ENCODE data around the gene VSIG2. TPM values are rescaled to one million over a fixed set of nuclear protein-coding genes. Genes with fewer than 3 reads are reported as not detected.
A peak's percentile ranks its signal among the peaks of the same experiment; 100 is the strongest.

The VSIG2 gene
- total and polyA plus RNA-seq, 10 of the 15 experiments (the other 5 are each of a cell fraction or from before 2014, with no cell fraction given) = 0.13 to 0.31 (median 0.15) TPM; not detected in 5

DNA sequence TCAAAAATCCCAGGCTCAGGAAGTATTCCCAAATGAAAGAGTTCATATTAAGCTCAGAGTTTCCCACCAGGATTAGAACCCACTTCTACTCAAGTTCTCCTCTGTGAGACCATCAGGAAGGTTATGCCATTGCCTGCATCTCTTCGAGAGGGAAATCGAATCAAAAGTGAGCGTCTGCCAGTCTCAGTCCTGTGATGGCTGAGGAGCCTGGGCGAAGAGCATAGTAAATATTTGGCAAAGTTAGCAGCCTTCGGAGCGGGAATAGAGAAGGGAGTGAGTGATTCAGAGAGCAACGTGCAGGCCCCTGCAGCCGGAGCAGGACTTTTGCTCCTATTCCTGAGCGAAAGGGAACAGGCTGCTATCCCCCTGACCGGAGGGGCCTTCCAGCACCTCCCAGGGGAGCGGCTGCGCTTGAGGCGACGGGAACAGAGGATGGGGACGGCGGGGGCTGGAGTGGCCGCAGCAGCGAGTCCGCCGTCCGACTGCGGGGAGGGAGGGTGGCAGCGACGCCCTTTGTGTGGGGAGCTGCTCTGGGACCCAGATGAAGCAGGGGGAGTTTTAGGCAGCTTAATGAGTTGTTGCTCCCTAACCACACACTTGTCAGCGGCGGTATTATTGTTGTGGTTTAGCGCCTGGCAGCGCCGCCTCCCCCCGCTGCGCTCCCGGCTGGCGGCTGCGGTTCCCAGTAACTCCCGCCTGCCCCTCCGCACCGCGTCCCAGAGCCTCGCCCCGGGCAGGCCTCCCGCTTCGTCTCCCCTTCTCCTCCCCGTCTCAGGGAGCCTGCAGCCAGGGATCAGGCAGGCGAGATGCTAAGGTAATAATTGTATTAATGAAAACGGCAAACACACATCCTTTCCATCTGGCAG, 34.0 kb downstream of the VSIG2 start (continued):
- TF ChIP-seq KDM1A (IDR thresholded peaks at IDR 0.05; ENCODE audit: borderline replicate concordance) = no peak
- TF ChIP-seq SMARCA5 (IDR thresholded peaks at IDR 0.05) = no peak
- peak; percentile 48 for TF ChIP-seq SUZ12 (IDR thresholded peaks at IDR 0.05; ENCODE audit: unreplicated experiment)
- peak; percentile 70 for TF ChIP-seq MTA2 (IDR thresholded peaks at IDR 0.05; ENCODE audit: low read depth)
- peak; percentile 49 for TF ChIP-seq NR2F1 (conservative IDR thresholded peaks at IDR 0.05)
- no peak for TF ChIP-seq ZBED1 (IDR thresholded peaks at IDR 0.05; ENCODE audit: borderline replicate concordance)
- peak; percentile 90 for TF ChIP-seq IKZF1 (conservative IDR thresholded peaks at IDR 0.05)
- no peak for TF ChIP-seq WRNIP1 (IDR thresholded peaks at IDR 0.05; ENCODE audit: borderline replicate concordance, low read depth, low read length)
- no peak for TF ChIP-seq CBX3 (IDR thresholded peaks at IDR 0.05; ENCODE audit: borderline replicate concordance, low read depth)
- TF ChIP-seq, protein P1, sequence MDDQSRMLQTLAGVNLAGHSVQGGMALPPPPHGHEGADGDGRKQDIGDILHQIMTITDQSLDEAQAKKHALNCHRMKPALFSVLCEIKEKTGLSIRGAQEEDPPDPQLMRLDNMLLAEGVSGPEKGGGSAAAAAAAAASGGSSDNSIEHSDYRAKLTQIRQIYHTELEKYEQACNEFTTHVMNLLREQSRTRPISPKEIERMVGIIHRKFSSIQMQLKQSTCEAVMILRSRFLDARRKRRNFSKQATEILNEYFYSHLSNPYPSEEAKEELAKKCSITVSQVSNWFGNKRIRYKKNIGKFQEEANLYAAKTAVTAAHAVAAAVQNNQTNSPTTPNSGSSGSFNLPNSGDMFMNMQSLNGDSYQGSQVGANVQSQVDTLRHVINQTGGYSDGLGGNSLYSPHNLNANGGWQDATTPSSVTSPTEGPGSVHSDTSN (IDR thresholded peaks at IDR 0.05; ENCODE audit: insufficient replicate concordance, low read depth, low read length) = no peak
- TF ChIP-seq ESRRA (IDR thresholded peaks at IDR 0.05; ENCODE audit: low read length) = no peak
- peak in 1 of 2 experiments; percentile 31; a peak in 1 of 4 replicates for TF ChIP-seq BHLHE40 (IDR thresholded peaks at IDR 0.05; ENCODE audit: borderline replicate concordance in 1 of 2, low read depth in 2 of 2, low read length in 1 of 2)
- no peak for TF ChIP-seq SREBF1 (IDR thresholded peaks at IDR 0.05; ENCODE audit: low read length)
- TF ChIP-seq BACH1 (IDR thresholded peaks at IDR 0.05; ENCODE audit: borderline replicate concordance) = no peak
- no peak for TF ChIP-seq CTCF (IDR thresholded peaks at IDR 0.05 in 2 of 3, conservative IDR thresholded peaks at IDR 0.05 in 1 of 3; ENCODE audit: control insufficient read depth in 2 of 3, extremely low read depth in 1 of 3, insufficient read depth in 1 of 3, low read depth in 3 of 3, low read length in 3 of 3)
- 0 out of 2 replicates have a peak, but pooled peaks have one; percentile 33 for TF ChIP-seq MLLT1 (IDR thresholded peaks at IDR 0.05)
- TF ChIP-seq EED (IDR thresholded peaks at IDR 0.05; ENCODE audit: low read depth) = no peak
- TF ChIP-seq EP300 (IDR thresholded peaks at IDR 0.05; ENCODE audit: borderline replicate concordance in 1 of 2, control insufficient read depth in 1 of 2, low read depth in 2 of 2, low read length in 2 of 2) = peak in 1 of 2 experiments; percentile 60; a peak in 2 of 4 replicates
- TF ChIP-seq ETV6 (conservative IDR thresholded peaks at IDR 0.05 in 1 of 2, IDR thresholded peaks at IDR 0.05 in 1 of 2; ENCODE audit: borderline replicate concordance in 1 of 2, low read depth in 1 of 2) = no peak
- no peak for TF ChIP-seq PML (IDR thresholded peaks at IDR 0.05; ENCODE audit: low read length)
- TF ChIP-seq CHD1 (IDR thresholded peaks at IDR 0.05; ENCODE audit: low read depth, low read length) = no peak
- TF ChIP-seq CBFB (IDR thresholded peaks at IDR 0.05; ENCODE audit: low read depth) = no peak
- no peak for TF ChIP-seq ZSCAN29 (IDR thresholded peaks at IDR 0.05)
- no peak for TF ChIP-seq CEBPB (IDR thresholded peaks at IDR 0.05; ENCODE audit: borderline replicate concordance in 1 of 2, low read depth in 2 of 2, low read length in 2 of 2)
- TF ChIP-seq GABPA (IDR thresholded peaks at IDR 0.05; ENCODE audit: low read depth) = no peak
- TF ChIP-seq RFX5 (IDR thresholded peaks at IDR 0.05; ENCODE audit: low read depth, low read length) = no peak
